Ascending aorta (tissue), 2 donors: ENCODE measurements around the gene PCSK6. TPM values are rescaled to one million over a fixed set of nuclear protein-coding genes. Genes with fewer than 3 reads are reported as not detected.
A peak's percentile ranks its signal among the peaks of the same experiment; 100 is the strongest.

ENCODE experiments used
- DNase-seq, 2 donors: peaks; one replicate each; pipeline ENCODE4 v3.0.0-alpha.2; 2019; ENCODE audit warnings: low spot score in 2 of 2
- H3K27ac ChIP-seq, 2 donors: fragments of 200-600 bp; sonication (generic); one replicate each; pipeline ENCODE4 v1.5.1; 2016 to 2017; ENCODE audit warnings: mild to moderate bottlenecking in 1 of 2
- H3K27me3 ChIP-seq: fragments of 200-600 bp; sonication (generic); one replicate; pipeline ENCODE4 v1.5.1; 2017
- H3K36me3 ChIP-seq, 2 donors: fragments of 200-600 bp; sonication (generic); one replicate each; pipeline ENCODE4 v1.5.1; 2016
- H3K4me1 ChIP-seq, 2 donors: fragments of 200-600 bp; sonication (generic); one replicate each; pipeline ENCODE4 v1.5.1; 2016 to 2017; ENCODE audit warnings: mild to moderate bottlenecking in 1 of 2
- H3K4me3 ChIP-seq, 2 donors: fragments of 200-600 bp; sonication (generic); one replicate each; pipeline ENCODE4 v1.5.1; 2016 to 2017; ENCODE audit warnings: mild to moderate bottlenecking in 1 of 2
- H3K9me3 ChIP-seq, 2 donors: fragments of 200-600 bp; sonication (generic); one replicate each; pipeline ENCODE4 v1.5.1; 2016
- CTCF ChIP-seq, 3 experiments: fragments of 200-600 bp in 2 of 3; fragments of 450-650 bp in 1 of 3; sonication (generic) in 2 of 3; IDR thresholded peaks; one replicate each; pipeline ENCODE4 v1.5.1; 2016 to 2019; ENCODE audit warnings: antibody characterized with exemption in 3 of 3, mild to moderate bottlenecking in 1 of 3, moderate library complexity in 1 of 3
- intact Hi-C: fragments of 100-400 bp; cut with DNase I; formaldehyde crosslinking; loops from one replicate; pipeline ENCODE4 v1.15.1; 2023
- total RNA-seq: library from RNA; depleted of rRNA; stranded (reverse); fragments of >200 nt; gene quantifications from one replicate; pipeline ENCODE4 v1.1.0, GENCODE V29; 2016

The PCSK6 gene
- total RNA-seq, 1 donor from 2014 or later: 3.9 TPM

GRCh38 chr15:101255051-101255395 is 234.5 kb downstream of the PCSK6 start:
- intact Hi-C loops: loop anchor here (5.0 to 10.0 kb wide), 2 partner anchors 338 to 650 kb away; partner anchors contain the start of genes ASB7, LINS1 and LRRK1
- H3K36me3 ChIP-seq: no peaks in the 10 kb centered on the region
- H3K27me3 ChIP-seq: no peaks in the 10 kb centered on the region
- H3K4me3 ChIP-seq: no peak overlapping the region
- DNase-seq: no peak
- no peak overlapping the region for H3K27ac ChIP-seq
- H3K9me3 ChIP-seq: no peaks in the 10 kb centered on the region
- no peak for TF ChIP-seq CTCF (IDR thresholded peaks at IDR 0.05)
- peaks cover 0 to 13% of the 10 kb centered on the region in 2 donors for H3K4me1 ChIP-seq

DNA sequence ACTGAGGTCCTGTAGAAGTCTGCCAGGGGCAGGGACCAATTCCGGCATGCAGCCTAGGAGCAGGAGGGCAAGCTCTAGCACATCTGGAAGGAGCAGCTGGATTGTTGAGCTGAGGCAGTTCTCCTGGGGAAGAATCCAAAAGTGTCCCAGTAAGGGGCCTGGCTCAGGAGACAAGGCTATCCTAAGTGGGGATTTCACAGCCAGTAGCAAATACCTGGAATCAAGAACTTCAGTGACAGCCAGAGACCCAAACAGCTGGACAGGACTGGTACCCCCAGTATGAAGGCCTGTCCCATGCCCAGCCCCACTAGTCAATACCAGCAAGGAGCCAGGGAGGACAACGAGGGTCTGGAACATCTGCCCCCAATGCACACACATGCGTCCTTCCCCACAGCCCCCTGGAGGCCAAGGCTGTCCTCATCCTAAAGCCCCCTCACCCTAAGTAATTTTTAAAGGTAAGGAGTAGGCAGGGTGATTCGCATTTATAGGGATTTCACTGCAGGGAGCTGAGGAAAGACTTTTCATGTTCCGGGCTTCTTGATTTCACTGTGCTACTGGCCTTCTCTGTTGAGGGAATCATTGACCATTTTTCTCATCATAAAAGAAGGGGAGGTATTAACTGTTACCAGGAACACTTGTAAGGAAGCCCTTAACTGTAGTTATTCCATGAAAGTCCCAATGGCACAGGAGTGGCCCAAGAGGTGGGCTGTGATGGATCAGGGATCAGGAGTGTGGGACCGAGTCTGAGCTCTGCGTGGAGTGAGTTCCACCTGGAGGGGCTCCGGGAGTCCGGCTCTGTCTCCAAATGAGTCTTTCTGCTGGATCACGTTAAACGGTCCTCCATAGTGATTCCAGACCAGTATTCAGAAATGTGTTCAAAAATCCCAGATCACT is 235.1 kb downstream of the PCSK6 start:
- no peak overlapping the region for H3K27ac ChIP-seq

More for the DNA sequence above, 235.1 kb downstream of the PCSK6 start:
- Histone ChIP-seq H3K4me3 (no peak overlapping the region), H3K4me1 (peaks cover 3 to 19% of the 10 kb centered on the region in 2 donors), H3K36me3 (no peaks in the 10 kb centered on the region), H3K27me3 (no peaks in the 10 kb centered on the region), H3K9me3 (no peaks in the 10 kb centered on the region)
- peak in 1 of 2 donors; percentile 57 for DNase-seq
- no peak for TF ChIP-seq CTCF (IDR thresholded peaks at IDR 0.05)
- intact Hi-C loops: loop anchor here (5.0 to 10.0 kb wide), 3 partner anchors 67 to 650 kb away; partner anchors contain the start of genes ASB7, LINS1 and LRRK1

Other genes with a start within 250 kb of the PCSK6 start
- 47.4 TPM for gene CHSY1, start 237.7 kb downstream of the PCSK6 start, total RNA-seq
- 32.0 TPM for gene SELENOS, start 212.2 kb downstream of the PCSK6 start, total RNA-seq
- gene SNRPA1, start 194.5 kb downstream of the PCSK6 start, total RNA-seq: 17.8 TPM
- gene TM2D3, start 162.7 kb upstream of the PCSK6 start, total RNA-seq: 105 TPM
- gene TARS3, start 234.8 kb upstream of the PCSK6 start, total RNA-seq: 39.5 TPM